ENCODE measurements around the gene SUSD4. TPM values are rescaled to one million over a fixed set of nuclear protein-coding genes. Genes with fewer than 3 reads are reported as not detected.

SUSD4 gene
- total RNA-seq, 1 experiment from 2014 or later: 3.5 TPM

GRCh38 chr1:223316082-223316481, 47.9 kb downstream of the SUSD4 start:
- Histone ChIP-seq H3K27ac (ENCODE audit: insufficient read length, low read depth, low read length) (no peak overlapping the region), H2AFZ (ENCODE audit: low read length) (no peak overlapping the region), H3K56ac (ENCODE audit: insufficient read length, low read depth, low read length) (no peak overlapping the region), H2BK12ac (ENCODE audit: insufficient read length, low read depth, low read length) (no peak overlapping the region), H4K5ac (ENCODE audit: insufficient read length, low read depth, low read length) (no peak overlapping the region), H3K27me3 (ENCODE audit: insufficient read depth, low read length) (no peaks in the 10 kb centered on the region), H3K23me2 (ENCODE audit: insufficient read length, low read depth, low read length, poor library complexity, severe bottlenecking) (no peaks in the 10 kb centered on the region), H2BK20ac (ENCODE audit: low read depth, low read length, poor library complexity, severe bottlenecking) (no peak overlapping the region), H3K14ac (ENCODE audit: insufficient read depth, low read length) (no peak overlapping the region), H3K18ac (ENCODE audit: insufficient read length, low read depth, low read length) (no peak overlapping the region), H4K8ac (replicated peaks; ENCODE audit: insufficient read length, low read depth, low read length) (no peak overlapping the region), H3K4me2 (ENCODE audit: insufficient read depth, insufficient read length, low read length) (no peak overlapping the region), H3K79me2 (ENCODE audit: insufficient read depth, low read length) (no peaks in the 10 kb centered on the region), H3K9ac (ENCODE audit: extremely low read depth, insufficient read length, low read length) (no peak overlapping the region), H4K20me1 (ENCODE audit: control insufficient read depth, insufficient read depth, insufficient read length) (no peaks in the 10 kb centered on the region), H3K79me1 (ENCODE audit: insufficient read depth, low read depth, low read length, poor library complexity, severe bottlenecking) (no peaks in the 10 kb centered on the region), H2BK120ac (ENCODE audit: low read depth, low read length, poor library complexity, severe bottlenecking) (no peak overlapping the region), H2BK5ac (ENCODE audit: insufficient read length, low read length) (no peak overlapping the region), H3K23ac (ENCODE audit: insufficient read length, low read depth, low read length) (no peak overlapping the region), H2AK5ac (ENCODE audit: insufficient read length, low read length) (no peak overlapping the region), H3K4ac (ENCODE audit: low read depth, low read length) (no peak overlapping the region), H3K4me1 (ENCODE audit: insufficient read depth, low read length) (no peaks in the 10 kb centered on the region; the same call in 1 of the 2 replicates), H4K91ac (ENCODE audit: insufficient read length, low read depth, low read length) (no peak overlapping the region), H2BK15ac (ENCODE audit: low read depth, low read length) (no peak overlapping the region), H3K9me3 (ENCODE audit: control insufficient read depth, low read depth, low read length) (no peaks in the 10 kb centered on the region), H3T11ph (ENCODE audit: low read length) (no peak overlapping the region)
- no CpG with 5 or more reads among the region's 3 CpGs for WGBS (ENCODE audit: extremely low coverage, insufficient read length, low lambda C conversion rate)
- H3K4me3 Mint-ChIP-seq: no peak overlapping the region
- H3K36me3 Mint-ChIP-seq (ENCODE audit: insufficient read depth in 1 of 3, low read depth in 3 of 3): no peaks in the 10 kb centered on the region; a peak in 2 of 7 replicates
- peaks cover 28 to 29% of the 10 kb centered on the region in 2 experiments for H3K4me1 Mint-ChIP-seq
- TF ChIP-seq CTCF (conservative IDR thresholded peaks at IDR 0.05): no peak
- peaks cover 0 to 4% of the 10 kb centered on the region in 2 experiments; a peak in 3 of 5 replicates for H3K9me3 Mint-ChIP-seq
- DNase-seq: no peak
- peaks cover 11% of the 10 kb centered on the region for H3K27me3 Mint-ChIP-seq (ENCODE audit: low read depth)
- no peak overlapping the region for H3K27ac Mint-ChIP-seq
